Stimulated activated CD8-positive, alpha-beta memory T cell treated with anti-CD3 and anti-CD28 coated beads, Interleukin-4, amount 100 ng/mL, for 24 hours (primary cell): Measurements from ENCODE around the gene BPIFA1.

Source experiments
- DNase-seq: peaks from one replicate; pipeline ENCODE4 v3.0.0-alpha.2; 2020; ENCODE audit warnings: low read depth

The BPIFA1 gene

GRCh38 chr20:33235696-33236095, at the start of gene BPIFA1:
Gene BPIFA1, plus strand, starts transcription at chr20:33235996. Its CDS starts 1,716 bp downstream, at chr20:33237712.
- no peak for DNase-seq

DNA sequence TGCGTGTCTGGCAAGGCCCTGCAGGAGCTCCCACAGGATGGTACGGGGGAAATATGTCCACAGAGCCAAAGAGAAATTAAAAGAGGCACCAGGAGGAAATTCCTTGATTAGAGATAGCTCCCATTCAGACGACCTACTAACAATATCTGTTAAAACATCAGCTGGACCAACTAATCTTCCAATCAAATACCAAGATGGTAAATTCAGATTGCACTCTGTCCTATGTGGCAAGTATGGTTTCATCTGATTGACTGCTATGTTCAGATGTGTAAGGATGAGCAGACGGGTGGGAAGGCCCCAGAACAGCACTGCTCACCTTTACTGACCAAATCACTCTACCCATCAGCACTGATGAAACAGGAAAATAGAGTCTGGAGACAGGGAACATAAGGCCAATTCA, 48.3 kb upstream of the BPIFA1 start:
- no peak for DNase-seq

GRCh38 chr20:33188421-33188820, 47.4 kb upstream of the BPIFA1 start:
- no peak for DNase-seq

DNA sequence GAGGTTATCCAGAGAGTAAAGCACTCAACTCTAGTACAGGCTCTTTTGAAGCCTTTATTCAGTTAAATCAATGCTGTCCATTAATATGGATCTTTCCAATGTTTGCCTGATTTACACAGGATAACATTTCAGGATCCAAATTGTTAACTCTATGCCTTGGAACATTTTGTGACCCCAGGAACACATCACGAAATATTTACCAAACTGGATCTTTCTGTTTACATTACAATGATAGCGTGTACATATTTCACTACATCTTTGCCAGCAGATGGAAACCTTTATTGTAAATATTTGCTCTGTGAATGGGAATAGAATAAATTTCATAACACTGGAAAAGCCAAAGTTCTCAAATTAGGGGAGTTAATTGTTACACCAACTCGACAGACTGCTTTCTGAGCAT, 44.3 kb upstream of the BPIFA1 start:
- DNase-seq, result no peak

- DNase-seq, result no peak
Observed at GRCh38 chr20:33191955-33192354, 43.8 kb upstream of the BPIFA1 start.

- DNase-seq, result no peak
Observed at GRCh38 chr20:33192912-33193501, 42.8 kb upstream of the BPIFA1 start.

DNA sequence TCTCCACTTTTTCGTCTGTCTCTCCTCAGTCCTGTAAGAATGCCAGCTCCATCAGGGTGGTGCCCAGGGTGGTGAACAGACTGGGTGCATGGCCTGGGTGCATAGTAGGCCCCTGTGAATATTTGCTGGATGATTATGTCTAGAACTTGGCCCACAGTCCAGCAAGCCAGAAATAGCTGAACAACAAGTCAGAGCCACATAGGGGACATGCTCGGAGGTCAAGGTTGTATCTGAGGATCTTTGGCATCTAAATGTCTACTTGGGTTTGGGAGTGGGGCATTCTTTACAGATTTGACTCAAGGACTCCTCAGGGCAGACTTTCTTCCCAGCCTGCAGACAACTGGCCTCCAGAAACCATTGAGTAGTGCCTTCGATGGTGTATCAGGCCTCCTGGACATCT, 36.8 kb upstream of the BPIFA1 start:
- DNase-seq, result no peak

- no peak for DNase-seq
Observed at GRCh38 chr20:33202451-33202850, 33.3 kb upstream of the BPIFA1 start.

- DNase-seq, result no peak
Observed at GRCh38 chr20:33203444-33203843, 32.4 kb upstream of the BPIFA1 start.

GRCh38 chr20:33209789-33210188, 26.0 kb upstream of the BPIFA1 start:
- DNase-seq, result no peak

DNA sequence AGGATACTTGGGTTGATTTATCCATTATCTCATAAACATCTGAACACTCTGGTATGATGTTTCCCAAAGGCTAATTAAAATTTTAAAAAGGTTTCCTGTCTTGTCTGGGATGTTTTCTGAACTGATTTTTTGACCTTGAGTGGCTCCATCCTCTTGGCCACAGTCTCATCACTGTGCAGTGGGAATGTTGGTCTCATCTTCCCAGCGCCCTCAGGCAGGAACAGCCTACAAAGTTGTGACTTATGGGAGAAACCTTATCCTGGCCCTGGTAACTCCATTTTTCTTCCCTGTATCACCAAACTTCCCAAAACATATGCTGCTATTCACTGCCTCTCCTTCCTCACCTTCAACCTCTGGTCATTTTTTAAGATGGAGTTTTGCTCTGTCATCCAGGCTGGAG, 25.4 kb upstream of the BPIFA1 start:
- DNase-seq, result no peak

DNA sequence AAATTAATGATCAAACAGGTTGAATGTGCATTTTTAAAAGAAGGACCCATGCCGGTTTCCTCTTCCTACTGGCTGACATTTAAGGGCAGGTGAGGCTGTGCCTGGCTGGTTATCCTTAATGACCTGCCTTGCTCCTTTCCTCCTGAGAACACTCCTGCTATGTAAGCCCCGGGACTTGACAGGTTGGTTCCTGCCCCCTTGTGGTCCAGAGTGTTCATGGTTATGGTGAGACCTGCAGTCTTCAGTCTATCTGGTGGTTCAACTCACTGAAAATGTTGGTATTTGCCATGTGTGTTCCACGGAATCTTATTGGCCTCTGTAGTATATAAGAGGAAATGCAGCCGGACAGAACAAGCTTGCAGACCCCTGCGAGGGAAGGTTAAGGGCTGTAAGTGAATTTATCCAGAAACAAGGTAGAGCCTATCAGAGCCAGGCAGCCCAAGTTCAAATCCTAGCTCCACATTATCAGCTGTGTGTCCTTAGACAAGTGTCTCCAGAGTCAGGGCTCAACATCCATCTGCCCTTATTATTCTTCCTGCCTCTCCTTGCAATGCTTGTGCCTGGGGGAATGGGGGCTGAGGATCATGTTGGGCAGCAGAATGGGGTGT, 23.9 kb upstream of the BPIFA1 start:
- DNase-seq, result no peak

GRCh38 chr20:33217052-33217451, 18.7 kb upstream of the BPIFA1 start, which contains the start of gene BPIFA3:
Gene BPIFA3, plus strand, starts transcription at chr20:33217352. Its CDS starts 185 bp downstream, at chr20:33217537.
- DNase-seq, result no peak

DNA sequence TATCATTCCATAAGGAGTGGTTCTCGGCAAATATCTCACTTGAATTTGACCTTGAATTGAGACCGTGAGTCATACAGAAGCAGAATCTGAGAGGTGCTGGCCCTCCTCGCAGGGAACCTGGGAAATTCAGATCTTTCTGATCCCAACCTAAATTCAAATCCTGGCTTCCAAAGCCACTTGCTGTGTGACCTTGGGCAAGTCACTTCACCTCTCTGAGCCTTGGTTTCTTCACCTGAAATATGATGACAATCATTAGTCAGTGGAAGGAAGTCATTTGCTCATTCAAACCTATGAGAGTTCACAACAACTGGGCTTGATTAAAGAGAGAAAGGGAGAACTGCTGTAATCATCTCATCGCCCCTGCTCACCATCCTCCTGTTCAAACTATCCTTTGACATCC, 11.4 kb upstream of the BPIFA1 start:
- no peak for DNase-seq

DNA sequence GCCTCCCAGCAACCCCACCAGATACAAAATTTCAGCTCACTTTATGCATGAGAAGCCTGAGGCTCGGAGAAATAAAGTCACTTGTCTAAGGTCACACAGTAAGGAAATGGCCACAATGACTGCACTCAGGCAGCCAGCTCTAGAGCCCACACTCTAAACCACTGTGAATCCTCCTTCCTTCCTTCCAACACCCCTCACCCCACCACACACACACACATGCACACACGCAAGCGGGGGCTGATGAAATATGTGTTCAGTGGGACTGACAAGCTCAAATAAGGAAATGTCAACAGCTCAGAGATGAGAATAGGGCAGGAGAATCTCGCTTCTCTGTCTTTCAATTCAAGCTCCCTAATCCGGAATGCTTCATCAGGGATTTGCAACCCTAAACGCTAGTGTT, 6.0 kb upstream of the BPIFA1 start:
- DNase-seq, result no peak

- no peak for DNase-seq
Observed at GRCh38 chr20:33231237-33231636, 4.6 kb upstream of the BPIFA1 start.

GRCh38 chr20:33232486-33233072, 3.2 kb upstream of the BPIFA1 start:
- DNase-seq, result no peak

DNA sequence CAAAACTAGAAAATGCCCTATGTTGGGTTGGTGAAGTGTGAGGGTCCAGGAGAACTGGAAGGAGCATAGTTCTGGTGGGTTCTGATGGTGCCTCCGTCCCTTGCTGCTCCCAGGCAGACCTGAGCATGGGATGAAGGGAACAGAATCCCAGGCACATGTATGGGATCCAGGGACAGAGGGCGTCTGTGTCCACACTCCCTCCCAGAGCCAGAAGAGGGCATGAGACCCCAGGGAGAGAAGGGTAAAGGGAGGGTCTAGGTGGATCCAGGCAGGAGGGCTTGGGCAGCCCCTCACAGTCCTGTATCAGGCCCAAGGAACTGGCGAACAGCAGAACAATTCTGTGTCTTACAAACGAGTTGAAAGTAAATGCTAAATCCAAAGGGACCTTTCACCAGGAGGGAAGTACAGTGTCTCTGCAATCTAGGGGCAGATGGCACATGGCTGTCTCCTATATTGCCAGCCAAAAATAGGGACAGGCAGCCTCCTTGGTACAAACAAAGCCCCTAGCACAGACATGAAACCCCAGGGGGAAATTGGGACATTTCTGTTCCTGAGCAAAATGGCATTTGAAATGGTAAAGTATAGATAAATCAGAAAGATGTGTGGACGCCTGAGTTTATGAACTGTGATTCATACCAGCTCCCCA, 2.5 kb upstream of the BPIFA1 start:
- DNase-seq, result no peak

GRCh38 chr20:33234050-33234449, 1.7 kb upstream of the BPIFA1 start:
- DNase-seq, result no peak

DNA sequence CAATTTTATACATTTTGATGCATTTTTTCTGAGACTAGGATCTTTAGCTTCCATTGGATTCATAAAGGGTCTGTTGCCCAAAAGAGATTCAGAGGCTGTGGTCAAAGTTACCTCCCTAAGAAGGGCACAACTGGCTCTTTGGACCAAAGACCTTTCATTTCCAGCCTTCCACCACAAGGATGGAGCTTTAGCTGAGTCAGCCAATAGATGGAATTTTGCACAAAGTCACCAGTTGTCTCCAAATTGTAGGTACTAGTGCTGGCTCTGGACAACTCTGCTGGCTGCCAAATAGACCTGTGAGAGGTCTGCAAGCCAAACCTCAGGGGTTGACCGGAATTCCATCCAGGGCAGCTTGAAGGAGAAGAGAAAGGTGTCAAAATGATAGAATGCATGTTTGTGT, 555 bp downstream of the BPIFA1 start:
- no peak for DNase-seq

DNA sequence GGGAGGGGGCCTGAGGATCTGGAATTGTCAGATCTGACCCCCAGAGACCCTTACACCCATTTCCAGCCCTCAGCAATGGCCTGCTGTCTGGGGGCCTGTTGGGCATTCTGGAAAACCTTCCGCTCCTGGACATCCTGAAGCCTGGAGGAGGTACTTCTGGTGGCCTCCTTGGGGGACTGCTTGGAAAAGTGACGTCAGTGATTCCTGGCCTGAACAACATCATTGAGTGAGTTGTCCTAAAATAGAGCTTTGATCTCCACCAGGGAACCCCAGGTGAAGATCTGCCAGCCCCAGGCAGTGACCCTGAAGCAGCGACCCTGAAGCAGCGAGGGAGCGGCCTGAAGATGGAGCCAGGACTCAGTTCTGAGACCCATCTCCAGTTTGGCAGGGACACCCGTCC, 2.2 kb downstream of the BPIFA1 start:
- no peak for DNase-seq

GRCh38 chr20:33239418-33239817, 3.6 kb downstream of the BPIFA1 start:
- no peak for DNase-seq
